ENCODE results near the gene DCC.

The DCC gene

GRCh38 chr18:52898485-52899058 lies 558.6 kb downstream of the DCC start:
- DNase-seq (ENCODE audit: low read depth) = no peak
- no peak overlapping the region for H3K4me3 ChIP-seq (ENCODE audit: low read depth, low read length)
- TF ChIP-seq, protein P1, sequence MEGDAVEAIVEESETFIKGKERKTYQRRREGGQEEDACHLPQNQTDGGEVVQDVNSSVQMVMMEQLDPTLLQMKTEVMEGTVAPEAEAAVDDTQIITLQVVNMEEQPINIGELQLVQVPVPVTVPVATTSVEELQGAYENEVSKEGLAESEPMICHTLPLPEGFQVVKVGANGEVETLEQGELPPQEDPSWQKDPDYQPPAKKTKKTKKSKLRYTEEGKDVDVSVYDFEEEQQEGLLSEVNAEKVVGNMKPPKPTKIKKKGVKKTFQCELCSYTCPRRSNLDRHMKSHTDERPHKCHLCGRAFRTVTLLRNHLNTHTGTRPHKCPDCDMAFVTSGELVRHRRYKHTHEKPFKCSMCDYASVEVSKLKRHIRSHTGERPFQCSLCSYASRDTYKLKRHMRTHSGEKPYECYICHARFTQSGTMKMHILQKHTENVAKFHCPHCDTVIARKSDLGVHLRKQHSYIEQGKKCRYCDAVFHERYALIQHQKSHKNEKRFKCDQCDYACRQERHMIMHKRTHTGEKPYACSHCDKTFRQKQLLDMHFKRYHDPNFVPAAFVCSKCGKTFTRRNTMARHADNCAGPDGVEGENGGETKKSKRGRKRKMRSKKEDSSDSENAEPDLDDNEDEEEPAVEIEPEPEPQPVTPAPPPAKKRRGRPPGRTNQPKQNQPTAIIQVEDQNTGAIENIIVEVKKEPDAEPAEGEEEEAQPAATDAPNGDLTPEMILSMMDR (IDR thresholded peaks at IDR 0.05; ENCODE audit: insufficient read depth, low read depth, low read length, missing control alignments) = no peak

GRCh38 chr18:52902188-52902587 lies 562.2 kb downstream of the DCC start:
- TF ChIP-seq, protein P1 (IDR thresholded peaks at IDR 0.05; ENCODE audit: insufficient read depth, low read depth, low read length, missing control alignments) = no peak
- no peak for DNase-seq (ENCODE audit: low read depth)
- H3K4me3 ChIP-seq (ENCODE audit: low read depth, low read length) = no peak overlapping the region

DNA sequence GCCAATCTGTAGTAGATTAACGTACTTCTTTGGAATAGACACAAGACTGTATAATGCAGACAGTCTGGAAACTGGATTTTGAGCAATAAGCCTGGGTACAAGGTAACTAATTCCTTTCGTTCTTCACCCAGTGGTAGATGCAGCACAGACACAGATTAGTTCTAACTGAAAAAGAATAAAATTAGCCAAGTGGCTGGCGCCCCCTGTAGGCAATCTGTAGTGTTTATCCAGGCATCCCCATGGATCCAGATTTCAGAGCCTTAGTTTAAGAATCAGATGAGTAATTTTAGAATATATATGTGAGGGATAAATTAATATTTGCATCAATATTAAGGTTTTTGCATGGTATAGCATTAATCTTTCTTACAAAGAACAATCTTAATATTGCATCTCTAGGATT lies 563.9 kb downstream of the DCC start:
- DNase-seq (ENCODE audit: low read depth) = peak; percentile 30
- no peak overlapping the region for H3K4me3 ChIP-seq (ENCODE audit: low read depth, low read length)
- TF ChIP-seq, protein P1 (IDR thresholded peaks at IDR 0.05; ENCODE audit: insufficient read depth, low read depth, low read length, missing control alignments) = peak; percentile 44

DNA sequence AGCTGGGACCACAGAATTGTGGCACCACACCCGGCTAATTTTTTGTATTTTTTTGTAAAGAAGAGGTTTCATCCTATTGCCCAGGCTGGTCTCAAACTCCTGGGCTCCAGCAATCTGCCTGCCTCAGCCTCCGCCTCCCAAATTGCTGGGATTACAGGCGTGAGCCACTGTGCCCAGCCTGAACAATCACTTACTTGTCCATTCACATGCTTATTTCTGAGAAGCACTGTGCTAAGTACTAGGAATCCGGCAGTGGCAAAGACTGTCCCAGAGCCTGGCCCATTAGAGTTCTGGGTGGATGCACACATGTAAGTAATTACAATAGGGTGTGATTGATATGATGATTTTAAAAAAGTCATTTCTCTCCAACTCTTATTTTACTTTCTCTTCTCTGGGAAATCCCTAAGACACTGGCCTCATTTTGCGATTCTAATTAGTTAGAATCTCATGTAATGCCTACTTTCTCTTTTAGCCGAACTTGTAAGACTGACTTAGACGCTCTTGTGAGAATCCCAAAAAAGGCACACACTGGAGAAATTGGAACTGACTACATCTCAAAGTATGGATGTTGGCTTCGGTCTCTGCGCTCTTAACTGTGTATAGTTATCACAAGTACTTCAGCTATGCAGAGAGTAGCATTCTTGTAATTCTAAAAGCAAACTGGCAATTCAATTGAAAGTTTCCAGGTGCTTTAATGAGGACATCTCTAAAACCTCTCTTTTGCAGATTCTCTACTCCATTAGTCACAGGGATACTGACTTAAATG lies 567.7 kb downstream of the DCC start:
- no peak for DNase-seq (ENCODE audit: low read depth)
- TF ChIP-seq, protein P1 (IDR thresholded peaks at IDR 0.05; ENCODE audit: insufficient read depth, low read depth, low read length, missing control alignments) = no peak
- no peak overlapping the region for H3K4me3 ChIP-seq (ENCODE audit: low read depth, low read length)

- no peak overlapping the region for H3K4me3 ChIP-seq (ENCODE audit: low read depth, low read length)
- no peak for DNase-seq (ENCODE audit: low read depth)
- TF ChIP-seq, protein P1 (IDR thresholded peaks at IDR 0.05; ENCODE audit: insufficient read depth, low read depth, low read length, missing control alignments) = no peak
Observed at GRCh38 chr18:52914148-52914547, 574.2 kb downstream of the DCC start.

DNA sequence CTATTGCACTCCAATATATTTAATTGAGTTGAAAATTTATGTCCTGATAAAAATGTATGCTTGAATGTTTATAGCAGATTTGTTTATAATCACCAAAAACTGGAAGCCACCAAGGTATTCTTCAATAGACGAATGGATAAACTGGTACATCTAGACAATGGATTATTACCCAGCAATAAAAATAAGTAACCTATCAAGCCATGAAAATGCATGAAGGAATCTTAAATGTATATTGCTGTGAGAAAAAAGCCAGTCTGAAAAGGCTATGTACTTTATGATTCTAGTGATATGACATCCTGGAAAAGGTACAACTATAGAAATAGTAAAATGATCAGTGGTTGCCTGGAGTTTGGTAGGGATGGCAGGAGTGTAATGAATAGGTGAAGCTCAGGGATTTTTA lies 580.7 kb downstream of the DCC start:
- no peak for DNase-seq (ENCODE audit: low read depth)
- TF ChIP-seq, protein P1 (IDR thresholded peaks at IDR 0.05; ENCODE audit: insufficient read depth, low read depth, low read length, missing control alignments) = no peak

More for the DNA sequence above, 580.7 kb downstream of the DCC start:
- no peak overlapping the region for H3K4me3 ChIP-seq (ENCODE audit: low read depth, low read length)

All from GM12865 (cell line).